Nephron (organoid): Measurements from ENCODE around the gene TMPRSS11B.
"Not testable (repeated sequence)": the region's sequence is repeated elsewhere in the genome, so short reads cannot be mapped to it uniquely, and the experiment has no call there.

Experiments used
- H3K27ac Mint-ChIP-seq, 3 experiments: 2 replicates each; pipeline ENCODE4 v1.8.0; 2020; ENCODE audit warnings: mixed read lengths in 3 of 3, mild to moderate bottlenecking in 2 of 3, moderate library complexity in 1 of 3
- H3K27me3 Mint-ChIP-seq: 2 replicates; pipeline ENCODE4 v1.8.0; 2021; ENCODE audit warnings: low read depth, mild to moderate bottlenecking, moderate library complexity, mixed read lengths
- H3K36me3 Mint-ChIP-seq: 2 replicates; pipeline ENCODE4 v1.8.0; 2020; ENCODE audit warnings: low read depth, mixed read lengths
- H3K4me1 Mint-ChIP-seq: 2 replicates; pipeline ENCODE4 v1.8.0; 2020; ENCODE audit warnings: mixed read lengths
- H3K4me3 Mint-ChIP-seq, 3 experiments: 2 replicates each; pipeline ENCODE4 v1.8.0; 2020; ENCODE audit warnings: mild to moderate bottlenecking in 3 of 3, mixed read lengths in 3 of 3, moderate library complexity in 2 of 3
- H3K9me3 Mint-ChIP-seq: 2 replicates; pipeline ENCODE4 v1.8.0; 2020; ENCODE audit warnings: mixed read lengths
- CTCF ChIP-seq, 3 experiments: fragments of 200-600 bp; sonication (generic); IDR thresholded peaks; one replicate each; pipeline ENCODE4 v1.5.0; 2021; ENCODE audit warnings: antibody characterized with exemption in 3 of 3; ENCODE audit not compliant: unreplicated experiment in 3 of 3

TMPRSS11B gene

GRCh38 chr4:68245594-68245993 is at the start of gene TMPRSS11B:
Gene TMPRSS11B (minus strand): TSS chr4:68245694. CDS start chr4:68245558, 136 bp downstream.
- no peaks in the 10 kb centered on the region for H3K4me1 Mint-ChIP-seq
- H3K27me3 Mint-ChIP-seq, result no peaks in the 10 kb centered on the region
- H3K4me3 Mint-ChIP-seq, result no peak within 1 kb of the TSS
- H3K9me3 Mint-ChIP-seq, result no peaks in the 10 kb centered on the region
- H3K36me3 Mint-ChIP-seq, result no peaks in the 10 kb centered on the region
- TF ChIP-seq CTCF (IDR thresholded peaks at IDR 0.05; ENCODE audit: unreplicated experiment in 3 of 3), result no peak
- no peak within 1 kb of the TSS for H3K27ac Mint-ChIP-seq

DNA sequence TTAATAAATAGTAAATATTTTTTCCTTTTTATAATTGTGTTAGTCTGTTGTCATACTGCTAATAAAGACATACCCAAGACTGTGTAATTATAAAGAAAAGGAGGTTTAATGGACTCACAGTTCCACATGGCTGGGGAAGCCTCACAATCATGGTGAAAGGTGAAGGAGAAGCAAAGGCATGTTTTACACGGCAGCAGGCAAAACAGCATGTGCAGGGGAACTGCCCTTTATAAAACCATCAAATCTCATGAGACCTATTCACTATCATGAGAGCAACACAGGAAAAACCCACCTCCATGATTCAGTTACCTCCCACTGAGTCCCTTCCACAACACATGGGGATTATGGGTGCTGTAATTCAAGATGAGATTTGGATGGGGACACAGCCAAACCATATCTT is 45.8 kb upstream of the TMPRSS11B start:
- Mint-ChIP-seq H3K27ac (no peak overlapping the region), H3K36me3 (no peaks in the 10 kb centered on the region), H3K4me1 (no peaks in the 10 kb centered on the region), H3K9me3 (no peaks in the 10 kb centered on the region), H3K27me3 (no peaks in the 10 kb centered on the region), H3K4me3 (no peak overlapping the region)
- TF ChIP-seq CTCF (IDR thresholded peaks at IDR 0.05; ENCODE audit: unreplicated experiment in 3 of 3), result no peak

DNA sequence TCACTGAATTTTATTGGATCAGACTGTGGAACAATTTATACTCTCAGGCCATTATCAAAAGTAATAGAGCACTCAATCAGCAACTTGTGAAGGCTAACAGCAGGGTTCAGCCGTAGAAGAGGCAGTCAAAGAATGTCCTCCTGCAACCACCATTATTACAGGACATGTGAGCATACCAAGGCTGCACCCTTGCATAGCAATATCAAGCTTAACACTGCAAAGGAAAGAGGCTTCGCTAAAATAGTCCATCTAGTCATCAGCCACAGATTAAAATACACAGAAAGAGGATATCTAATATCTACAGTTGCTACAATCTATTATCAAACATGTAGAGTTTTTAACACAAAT is 42.9 kb upstream of the TMPRSS11B start:
- Mint-ChIP-seq H3K27ac (peak overlapping the region; percentile 78 to 92 (median 84)), H3K27me3 (no peaks in the 10 kb centered on the region), H3K36me3 (no peaks in the 10 kb centered on the region), H3K4me3 (no peak overlapping the region), H3K4me1 (no peaks in the 10 kb centered on the region), H3K9me3 (no peaks in the 10 kb centered on the region)
- no peak for TF ChIP-seq CTCF (IDR thresholded peaks at IDR 0.05; ENCODE audit: unreplicated experiment in 3 of 3)

GRCh38 chr4:68287704-68288392 is 42.4 kb upstream of the TMPRSS11B start:
- Mint-ChIP-seq H3K9me3 (no peaks in the 10 kb centered on the region), H3K36me3 (no peaks in the 10 kb centered on the region), H3K27ac (peak overlapping the region; percentile 78 to 92 (median 84)), H3K4me3 (no peak overlapping the region), H3K4me1 (no peaks in the 10 kb centered on the region), H3K27me3 (no peaks in the 10 kb centered on the region)
- no peak for TF ChIP-seq CTCF (IDR thresholded peaks at IDR 0.05; ENCODE audit: unreplicated experiment in 3 of 3)

DNA sequence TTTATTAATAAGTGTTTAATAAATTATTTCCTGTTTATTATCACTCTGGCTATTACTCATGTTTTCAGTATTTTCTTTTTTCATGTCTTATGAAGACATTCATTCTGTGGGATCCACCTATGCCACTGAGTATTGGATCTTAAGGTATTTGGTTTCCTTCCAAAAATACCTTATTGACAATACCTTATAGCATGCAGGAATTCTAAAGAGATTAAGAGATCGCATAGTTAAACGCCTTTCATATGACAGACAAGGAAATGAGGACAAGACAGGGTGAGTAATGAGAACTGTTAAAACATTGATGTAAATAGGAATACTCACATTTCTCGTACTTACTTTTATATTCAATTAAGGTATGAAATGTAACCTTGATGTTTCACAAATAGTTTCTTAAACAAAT is 38.2 kb upstream of the TMPRSS11B start:
- no peak overlapping the region for H3K27ac Mint-ChIP-seq
- no peak overlapping the region for H3K4me3 Mint-ChIP-seq
- H3K9me3 Mint-ChIP-seq, result no peaks in the 10 kb centered on the region
- TF ChIP-seq CTCF (IDR thresholded peaks at IDR 0.05; ENCODE audit: unreplicated experiment in 3 of 3), result no peak
- H3K4me1 Mint-ChIP-seq, result no peaks in the 10 kb centered on the region
- H3K36me3 Mint-ChIP-seq, result no peaks in the 10 kb centered on the region
- H3K27me3 Mint-ChIP-seq, result no peaks in the 10 kb centered on the region

GRCh38 chr4:68283095-68283494 is 37.6 kb upstream of the TMPRSS11B start:
- Mint-ChIP-seq H3K36me3 (no peaks in the 10 kb centered on the region), H3K27me3 (no peaks in the 10 kb centered on the region), H3K9me3 (no peaks in the 10 kb centered on the region), H3K4me1 (no peaks in the 10 kb centered on the region), H3K27ac (no peak overlapping the region), H3K4me3 (no peak overlapping the region)
- TF ChIP-seq CTCF (IDR thresholded peaks at IDR 0.05; ENCODE audit: unreplicated experiment in 3 of 3), result no peak

DNA sequence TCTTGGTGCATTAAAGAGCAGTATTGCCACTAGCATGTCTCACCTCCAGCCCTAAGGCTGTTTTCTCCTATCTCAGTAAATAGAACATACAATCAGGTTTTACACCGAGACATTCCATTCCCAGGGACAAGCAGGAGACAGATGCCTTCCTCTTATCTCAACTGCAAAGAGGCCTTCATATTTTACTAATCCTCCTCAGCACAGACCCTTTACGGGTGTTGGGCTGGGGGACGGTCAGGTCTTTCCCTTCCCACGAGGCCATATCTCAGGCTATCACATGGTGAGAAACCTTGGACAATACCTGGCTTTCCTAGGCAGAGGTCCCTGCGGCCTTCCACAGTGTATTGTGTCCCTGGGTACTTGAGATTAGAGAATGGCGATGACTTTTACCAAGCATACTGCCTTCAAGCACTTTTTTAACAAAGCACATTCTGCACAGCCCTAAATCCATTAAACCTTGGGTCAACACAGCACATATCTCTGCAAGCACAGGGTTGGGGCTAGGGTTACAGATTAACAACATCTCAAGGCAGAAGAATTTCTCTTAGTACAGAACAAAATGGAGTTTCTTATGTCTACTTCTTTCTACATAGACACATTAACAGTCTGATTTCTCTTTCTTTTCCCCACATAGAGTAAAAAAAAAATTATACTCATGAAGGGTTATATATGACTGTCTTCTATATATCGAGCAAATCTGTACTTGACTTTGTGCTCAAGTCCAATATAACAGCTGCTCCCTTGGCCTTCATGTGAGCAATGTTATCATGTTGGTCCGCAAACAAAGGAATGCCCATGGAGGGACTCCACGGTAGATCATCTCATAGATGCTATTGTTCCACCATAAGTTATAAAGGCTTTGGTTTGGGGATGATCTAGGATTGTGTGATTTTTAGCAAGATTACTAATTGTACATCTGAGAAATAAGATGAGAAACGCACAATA is 36.6 kb upstream of the TMPRSS11B start:
- H3K4me1 Mint-ChIP-seq, H3K9me3 Mint-ChIP-seq, H3K27me3 Mint-ChIP-seq, H3K4me3 Mint-ChIP-seq, H3K36me3 Mint-ChIP-seq: not testable (repeated sequence)
- peak overlapping the region in 2 of 3 experiments; percentile 30 to 86 for H3K27ac Mint-ChIP-seq
